Mesenchymal stem cell (in vitro differentiated cells and primary cell): Measurements from ENCODE around the gene CDK11A.
"Not testable (repeated sequence)": the region's sequence is repeated elsewhere in the genome, so short reads cannot be mapped to it uniquely, and the experiment has no call there.

Experiments
- DNase-seq: peaks from one replicate; pipeline ENCODE4 v3.0.0-alpha.2; 2013
- H2AFZ ChIP-seq: one replicate; pipeline ENCODE4 v1.6.1; 2013; ENCODE audit warnings: low read depth, mild to moderate bottlenecking, control low read depth, inconsistent platforms, low read length, moderate library complexity
- H2AK5ac ChIP-seq: 2 replicates; pipeline ENCODE4 v1.6.1; 2013; ENCODE audit warnings: low read length, moderate library complexity, mild to moderate bottlenecking, inconsistent platforms; ENCODE audit not compliant: severe bottlenecking
- H2BK120ac ChIP-seq: one replicate; pipeline ENCODE4 v1.6.1; 2013; ENCODE audit warnings: low read depth, mild to moderate bottlenecking, inconsistent platforms, low read length, moderate library complexity
- H2BK12ac ChIP-seq, 2 experiments: one replicate each; pipeline ENCODE4 v1.6.1; 2013; ENCODE audit warnings: inconsistent platforms in 2 of 2, low read length in 2 of 2, mild to moderate bottlenecking in 2 of 2, moderate library complexity in 2 of 2, control low read depth in 1 of 2
- H2BK15ac ChIP-seq: one replicate; pipeline ENCODE4 v1.6.1; 2013; ENCODE audit warnings: mild to moderate bottlenecking, low read depth, inconsistent platforms; ENCODE audit not compliant: poor library complexity, severe bottlenecking
- H2BK5ac ChIP-seq: 2 replicates; pipeline ENCODE4 v1.6.1; 2013; ENCODE audit warnings: low read depth, mild to moderate bottlenecking, low read length, control low read depth, inconsistent platforms; ENCODE audit not compliant: poor library complexity, severe bottlenecking
- H3K14ac ChIP-seq, 2 experiments: one replicate each; pipeline ENCODE4 v1.6.1; 2013; ENCODE audit warnings: inconsistent platforms in 2 of 2, low read length in 2 of 2, control low read depth in 1 of 2, mild to moderate bottlenecking in 1 of 2, moderate library complexity in 1 of 2
- H3K18ac ChIP-seq, 2 experiments: one replicate each; pipeline ENCODE4 v1.6.1; 2013; ENCODE audit warnings: inconsistent platforms in 2 of 2, low read length in 2 of 2, control low read depth in 1 of 2, low read depth in 1 of 2, mild to moderate bottlenecking in 1 of 2
- H3K23ac ChIP-seq, 2 experiments: one replicate each; pipeline ENCODE4 v1.6.1; 2013; ENCODE audit warnings: inconsistent platforms in 2 of 2, low read length in 2 of 2, mild to moderate bottlenecking in 2 of 2, moderate library complexity in 2 of 2, control low read depth in 1 of 2
- H3K27ac ChIP-seq: 2 replicates; pipeline ENCODE4 v1.5.1; 2013; ENCODE audit warnings: mild to moderate bottlenecking, moderate library complexity, low read length, control low read depth, inconsistent platforms; ENCODE audit not compliant: poor library complexity, severe bottlenecking
- H3K27me3 ChIP-seq, 2 experiments: 2 replicates each; pipeline versions ENCODE4 v1.6.1 to v1.7.0; 2013; ENCODE audit warnings: low read length in 2 of 2, mild to moderate bottlenecking in 2 of 2, moderate library complexity in 2 of 2, control low read depth in 1 of 2, inconsistent platforms in 1 of 2; ENCODE audit not compliant: control insufficient read depth in 1 of 2, insufficient read depth in 1 of 2
- H3K36me3 ChIP-seq, 2 experiments: 2 replicates each; pipeline versions ENCODE4 v1.6.1 to v1.7.0; 2013; ENCODE audit warnings: low read length in 2 of 2, control low read depth in 1 of 2, inconsistent platforms in 1 of 2, low read depth in 1 of 2, mild to moderate bottlenecking in 1 of 2; ENCODE audit not compliant: insufficient read depth in 2 of 2, control insufficient read depth in 1 of 2
- H3K4ac ChIP-seq, 2 experiments: one replicate each; pipeline ENCODE4 v1.6.1; 2013; ENCODE audit warnings: inconsistent platforms in 2 of 2, low read length in 2 of 2, mild to moderate bottlenecking in 2 of 2, moderate library complexity in 2 of 2, control low read depth in 1 of 2, low read depth in 1 of 2
- H3K4me1 ChIP-seq: 2 replicates; pipeline ENCODE4 v1.6.1; 2013; ENCODE audit warnings: low read depth, low read length, control low read depth; ENCODE audit not compliant: control insufficient read depth, insufficient read depth
- H3K4me2 ChIP-seq: 2 replicates; pipeline ENCODE4 v1.6.1; 2013; ENCODE audit warnings: low read length, mild to moderate bottlenecking, inconsistent platforms; ENCODE audit not compliant: poor library complexity, severe bottlenecking
- H3K4me3 ChIP-seq, 2 experiments: 2 replicates each; pipeline versions ENCODE4 v1.5.1 to v1.7.0; 2013; ENCODE audit warnings: low read length in 2 of 2, mild to moderate bottlenecking in 2 of 2, control low read depth in 1 of 2, low read depth in 1 of 2; ENCODE audit not compliant: insufficient read depth in 1 of 2
- H3K79me1 ChIP-seq: replicated peaks from 2 replicates; pipeline ENCODE4 v1.6.1; 2013; ENCODE audit warnings: mild to moderate bottlenecking, control low read depth, low read length, inconsistent platforms; ENCODE audit not compliant: poor library complexity, severe bottlenecking
- H3K9ac ChIP-seq: 2 replicates; pipeline ENCODE4 v1.7.0; 2013; ENCODE audit warnings: mild to moderate bottlenecking, low read length, moderate library complexity
- H3K9me3 ChIP-seq: 2 replicates; pipeline ENCODE4 v1.7.0; 2013; ENCODE audit warnings: mild to moderate bottlenecking, low read length; ENCODE audit not compliant: control insufficient read depth
- H4K8ac ChIP-seq: one replicate; pipeline ENCODE4 v1.6.1; 2013; ENCODE audit warnings: inconsistent platforms, mild to moderate bottlenecking, low read length, moderate library complexity
- H4K91ac ChIP-seq: one replicate; pipeline ENCODE4 v1.6.1; 2013; ENCODE audit warnings: mild to moderate bottlenecking, low read length, inconsistent platforms
- WGBS: methylation state at CpG from one replicate; pipeline ENCODE4 v1.1.7; 2013; ENCODE audit warnings: mixed read lengths; 5-methylcytosine and 5-hydroxymethylcytosine counted together

Gene CDK11A

DNA sequence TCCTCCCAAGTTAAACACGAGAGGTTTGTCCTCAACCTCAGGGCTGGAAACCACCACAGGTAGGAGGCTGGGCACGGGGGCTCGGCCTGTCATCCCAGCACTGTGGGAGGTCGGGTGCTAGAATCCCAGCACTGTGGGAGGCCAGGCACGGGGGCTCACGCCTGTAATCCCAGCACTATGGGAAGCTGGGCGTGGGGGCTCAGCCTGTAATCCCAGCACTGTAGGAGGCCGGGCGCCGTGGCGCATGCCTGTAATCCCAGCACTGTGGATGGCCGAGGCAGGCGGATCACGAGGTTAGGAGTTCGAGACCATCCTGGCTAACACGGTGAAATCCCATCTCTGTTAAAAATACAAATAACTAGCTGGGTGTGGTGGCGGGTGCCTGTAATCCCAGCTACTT lies 6.7 kb upstream of the CDK11A start:
- H3K9ac ChIP-seq = no peak overlapping the region
- no peak overlapping the region for H4K91ac ChIP-seq
- H3K27me3 ChIP-seq = no peaks in the 10 kb centered on the region
- no peak overlapping the region for H2AFZ ChIP-seq
- peaks cover 2% of the 10 kb centered on the region for H3K4me1 ChIP-seq
- no peak overlapping the region for H3K23ac ChIP-seq
- no peak overlapping the region for H2BK15ac ChIP-seq
- no peak overlapping the region for H3K18ac ChIP-seq
- H2AK5ac ChIP-seq = no peak overlapping the region
- no peak overlapping the region for H3K27ac ChIP-seq
- peaks cover 11% of the 10 kb centered on the region for H3K79me1 ChIP-seq
- DNase-seq = no peak
- H4K8ac ChIP-seq = no peak overlapping the region
- H3K14ac ChIP-seq = no peak overlapping the region
- H2BK12ac ChIP-seq = no peak overlapping the region
- no peak overlapping the region for H3K4ac ChIP-seq
- H3K9me3 ChIP-seq = no peaks in the 10 kb centered on the region
- WGBS = 98% methylated on average over 17 of the region's 17 CpGs
- H3K4me2 ChIP-seq = no peak overlapping the region
- no peak overlapping the region for H2BK120ac ChIP-seq
- no peak overlapping the region for H2BK5ac ChIP-seq
- H3K36me3 ChIP-seq = peaks cover 35 to 38% of the 10 kb centered on the region in 2 experiments
- H3K4me3 ChIP-seq = no peak overlapping the region

- WGBS = no CpG with 5 or more reads among the region's 13 CpGs
- H3K23ac ChIP-seq, H3K9me3 ChIP-seq, H3K4me3 ChIP-seq, H2BK15ac ChIP-seq, H4K8ac ChIP-seq, H2BK12ac ChIP-seq, H2AK5ac ChIP-seq, H3K18ac ChIP-seq, H3K9ac ChIP-seq, DNase-seq, H3K27me3 ChIP-seq, H2BK5ac ChIP-seq, H2AFZ ChIP-seq, H3K4me2 ChIP-seq, H3K79me1 ChIP-seq, H4K91ac ChIP-seq, H3K14ac ChIP-seq, H3K4ac ChIP-seq, H3K27ac ChIP-seq, H3K4me1 ChIP-seq, H2BK120ac ChIP-seq: not testable (repeated sequence)
- H3K36me3 ChIP-seq = peaks cover 33 to 34% of the 10 kb centered on the region in 2 experiments
Measured at GRCh38 chr1:1730230-1730629, 6.1 kb upstream of the CDK11A start.

GRCh38 chr1:1729116-1729816 lies 5.1 kb upstream of the CDK11A start:
- not testable (repeated sequence) for H2BK5ac ChIP-seq, H2BK15ac ChIP-seq, H2BK12ac ChIP-seq, H3K27me3 ChIP-seq, H2BK120ac ChIP-seq, H3K23ac ChIP-seq, H3K79me1 ChIP-seq, H2AK5ac ChIP-seq, H3K9me3 ChIP-seq, H3K4me2 ChIP-seq, H3K18ac ChIP-seq, H3K4me3 ChIP-seq, H3K4me1 ChIP-seq, H3K4ac ChIP-seq, H4K8ac ChIP-seq, H3K27ac ChIP-seq, H4K91ac ChIP-seq, H2AFZ ChIP-seq, H3K14ac ChIP-seq, DNase-seq
- WGBS = 100% methylated on average over 7 of the region's 18 CpGs
- Histone ChIP-seq H3K9ac (peak overlapping the region; percentile 78), H3K36me3 (peaks cover 29 to 31% of the 10 kb centered on the region in 2 experiments)

- H3K9me3 ChIP-seq, H2AK5ac ChIP-seq, H3K4me2 ChIP-seq, H2BK15ac ChIP-seq, H2AFZ ChIP-seq, H3K14ac ChIP-seq, H3K18ac ChIP-seq, H3K27ac ChIP-seq, H3K79me1 ChIP-seq, H4K8ac ChIP-seq, H2BK12ac ChIP-seq, H2BK120ac ChIP-seq, H3K4ac ChIP-seq, H3K4me1 ChIP-seq, H3K23ac ChIP-seq, H4K91ac ChIP-seq, H2BK5ac ChIP-seq, H3K27me3 ChIP-seq: not testable (repeated sequence)
- H3K36me3 ChIP-seq = peaks cover 25 to 27% of the 10 kb centered on the region in 2 experiments
- peak overlapping the region in 1 of 2 experiments; percentile 57 for H3K4me3 ChIP-seq
- peak overlapping the region; percentile 78 for H3K9ac ChIP-seq
- DNase-seq = peak; percentile 48
- WGBS = 48% methylated on average over 5 of the region's 14 CpGs
Measured at GRCh38 chr1:1728308-1729005, 4.3 kb upstream of the CDK11A start.
